ENCODE results near the gene JAG1. TPM values are rescaled to one million over a fixed set of nuclear protein-coding genes. Genes with fewer than 3 reads are reported as not detected.

Gene JAG1
- total RNA-seq, 2 donors from 2014 or later, result 46.5 to 72.3 TPM

DNA sequence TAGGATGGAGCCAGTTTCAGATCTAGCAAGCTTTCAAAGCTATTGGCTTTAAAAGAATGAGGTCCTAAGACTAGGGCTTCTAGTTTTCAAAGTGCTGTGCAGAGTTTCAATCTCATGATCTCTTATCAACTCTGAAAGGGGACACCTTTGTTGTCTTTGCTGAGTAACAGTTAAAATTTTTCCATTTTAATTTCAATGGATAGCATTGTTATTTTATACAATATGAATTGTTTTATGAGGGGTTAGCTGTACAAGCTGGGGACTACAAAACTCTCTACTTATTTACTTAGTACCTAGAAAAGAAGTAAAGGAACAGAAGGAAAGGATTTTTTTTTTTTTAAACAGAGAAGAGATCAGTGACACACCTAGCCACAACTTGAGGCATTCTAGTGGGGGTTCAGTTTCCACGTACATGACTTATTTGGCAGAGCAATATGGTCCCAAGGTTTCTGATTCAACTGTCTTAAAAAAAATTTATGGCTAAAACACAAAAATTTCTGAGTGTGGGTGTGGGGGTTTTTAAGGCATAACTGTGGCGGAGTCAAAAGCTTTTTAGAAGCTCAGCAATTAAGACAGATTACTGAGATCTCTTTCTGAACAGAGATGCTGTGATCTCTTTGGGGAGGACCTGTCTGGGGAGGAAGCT lies 46.1 kb upstream of the JAG1 start:
- WGBS, result 49% methylated on average over 2 of the region's 2 CpGs

GRCh38 chr20:10718661-10719060 lies 44.9 kb upstream of the JAG1 start:
- no peaks in the 10 kb centered on the region for H3K27me3 ChIP-seq (replicated peaks; ENCODE audit: insufficient read depth)
- intact Hi-C loops (cut with DNase I), result no loop called here
- no peaks in the 10 kb centered on the region for H3K36me3 ChIP-seq
- no peaks in the 10 kb centered on the region for H3K9me3 ChIP-seq
- TF ChIP-seq POLR2AphosphoS5 (IDR thresholded peaks at IDR 0.05), result no peak
- no peak for TF ChIP-seq CTCF (IDR thresholded peaks at IDR 0.05)
- TF ChIP-seq POLR2A (IDR thresholded peaks at IDR 0.05), result no peak
- H3K4me1 ChIP-seq (replicated peaks), result no peaks in the 10 kb centered on the region
- H3K27ac ChIP-seq, result no peak overlapping the region
- H3K4me3 ChIP-seq, result no peak overlapping the region
- 87% methylated on average over 3 of the region's 3 CpGs for WGBS
- no peak for DNase-seq (ENCODE audit: low spot score)

More for the DNA sequence above, 46.1 kb upstream of the JAG1 start:
- DNase-seq (ENCODE audit: low spot score), result no peak
- TF ChIP-seq CTCF (IDR thresholded peaks at IDR 0.05) (no peak), POLR2AphosphoS5 (IDR thresholded peaks at IDR 0.05) (no peak), POLR2A (IDR thresholded peaks at IDR 0.05) (no peak)
- Histone ChIP-seq H3K36me3 (no peaks in the 10 kb centered on the region), H3K27me3 (replicated peaks; ENCODE audit: insufficient read depth) (no peaks in the 10 kb centered on the region), H3K9me3 (no peaks in the 10 kb centered on the region), H3K27ac (no peak overlapping the region), H3K4me1 (replicated peaks) (no peaks in the 10 kb centered on the region), H3K4me3 (no peak overlapping the region)
- intact Hi-C loops (cut with DNase I), result no loop called here

- TF ChIP-seq POLR2AphosphoS5 (IDR thresholded peaks at IDR 0.05) (no peak), CTCF (IDR thresholded peaks at IDR 0.05) (no peak), POLR2A (IDR thresholded peaks at IDR 0.05) (no peak)
- no peak for DNase-seq (ENCODE audit: low spot score)
- intact Hi-C loops (cut with DNase I), result no loop called here
- Histone ChIP-seq H3K36me3 (no peaks in the 10 kb centered on the region), H3K4me3 (no peak overlapping the region), H3K27ac (no peak overlapping the region), H3K9me3 (no peaks in the 10 kb centered on the region), H3K4me1 (replicated peaks) (no peaks in the 10 kb centered on the region), H3K27me3 (replicated peaks; ENCODE audit: insufficient read depth) (no peaks in the 10 kb centered on the region)
Observed at GRCh38 chr20:10716855-10717254, 43.1 kb upstream of the JAG1 start.

- no peak for DNase-seq (ENCODE audit: low spot score)
Observed at GRCh38 chr20:10715035-10715434, 41.2 kb upstream of the JAG1 start.

More at GRCh38 chr20:10715035-10715434, 41.2 kb upstream of the JAG1 start:
- H3K9me3 ChIP-seq, result no peaks in the 10 kb centered on the region
- no peaks in the 10 kb centered on the region for H3K36me3 ChIP-seq
- H3K27ac ChIP-seq, result no peak overlapping the region
- WGBS, result 50% methylated on average over 2 of the region's 2 CpGs
- H3K27me3 ChIP-seq (replicated peaks; ENCODE audit: insufficient read depth), result no peaks in the 10 kb centered on the region
- no peak overlapping the region for H3K4me3 ChIP-seq
- TF ChIP-seq POLR2AphosphoS5 (IDR thresholded peaks at IDR 0.05) (no peak), POLR2A (IDR thresholded peaks at IDR 0.05) (no peak), CTCF (IDR thresholded peaks at IDR 0.05) (no peak)
- intact Hi-C loops (cut with DNase I), result no loop called here
- no peaks in the 10 kb centered on the region for H3K4me1 ChIP-seq (replicated peaks)

All from prostate gland (tissue), 2 donors.